ENCODE data around the gene HECW1. TPM values are rescaled to one million over a fixed set of nuclear protein-coding genes. Genes with fewer than 3 reads are reported as not detected.

HECW1 gene
- total RNA-seq, 3 donors from 2014 or later = 0.76 to 1.6 (median 1.2) TPM

DNA sequence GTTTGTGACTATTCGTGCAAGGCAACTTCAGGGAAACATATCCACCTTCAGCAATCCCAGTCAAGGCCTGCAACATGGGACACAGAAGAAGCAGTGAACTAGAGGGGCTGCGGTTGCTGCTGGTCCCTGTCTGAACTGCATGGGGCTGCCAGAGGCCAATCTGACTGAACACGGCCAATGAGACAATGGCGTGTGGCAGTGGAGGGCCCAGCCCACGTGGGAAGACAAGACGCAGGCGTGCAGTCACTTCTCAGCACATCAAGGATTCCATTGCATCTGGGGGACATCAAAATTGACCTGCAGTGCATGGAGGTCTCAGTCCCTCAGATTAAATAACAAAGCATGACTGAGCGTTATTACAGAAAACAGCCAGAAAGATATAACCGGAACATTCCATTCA is 215.9 kb downstream of the HECW1 start:
- Histone ChIP-seq H3K36me3 (ENCODE audit: low read depth) (no peaks in the 10 kb centered on the region), H3K4me1 (ENCODE audit: low read depth) (no peaks in the 10 kb centered on the region), H3K4me3 (no peak overlapping the region), H3K9me3 (no peaks in the 10 kb centered on the region)
- intact Hi-C loops (cut with DNase I, micrococcal nuclease) = no loop called here
- no peak for ATAC-seq
- no peak for DNase-seq
- TF ChIP-seq, protein P1, sequence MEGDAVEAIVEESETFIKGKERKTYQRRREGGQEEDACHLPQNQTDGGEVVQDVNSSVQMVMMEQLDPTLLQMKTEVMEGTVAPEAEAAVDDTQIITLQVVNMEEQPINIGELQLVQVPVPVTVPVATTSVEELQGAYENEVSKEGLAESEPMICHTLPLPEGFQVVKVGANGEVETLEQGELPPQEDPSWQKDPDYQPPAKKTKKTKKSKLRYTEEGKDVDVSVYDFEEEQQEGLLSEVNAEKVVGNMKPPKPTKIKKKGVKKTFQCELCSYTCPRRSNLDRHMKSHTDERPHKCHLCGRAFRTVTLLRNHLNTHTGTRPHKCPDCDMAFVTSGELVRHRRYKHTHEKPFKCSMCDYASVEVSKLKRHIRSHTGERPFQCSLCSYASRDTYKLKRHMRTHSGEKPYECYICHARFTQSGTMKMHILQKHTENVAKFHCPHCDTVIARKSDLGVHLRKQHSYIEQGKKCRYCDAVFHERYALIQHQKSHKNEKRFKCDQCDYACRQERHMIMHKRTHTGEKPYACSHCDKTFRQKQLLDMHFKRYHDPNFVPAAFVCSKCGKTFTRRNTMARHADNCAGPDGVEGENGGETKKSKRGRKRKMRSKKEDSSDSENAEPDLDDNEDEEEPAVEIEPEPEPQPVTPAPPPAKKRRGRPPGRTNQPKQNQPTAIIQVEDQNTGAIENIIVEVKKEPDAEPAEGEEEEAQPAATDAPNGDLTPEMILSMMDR (IDR thresholded peaks at IDR 0.05) = no peak

DNA sequence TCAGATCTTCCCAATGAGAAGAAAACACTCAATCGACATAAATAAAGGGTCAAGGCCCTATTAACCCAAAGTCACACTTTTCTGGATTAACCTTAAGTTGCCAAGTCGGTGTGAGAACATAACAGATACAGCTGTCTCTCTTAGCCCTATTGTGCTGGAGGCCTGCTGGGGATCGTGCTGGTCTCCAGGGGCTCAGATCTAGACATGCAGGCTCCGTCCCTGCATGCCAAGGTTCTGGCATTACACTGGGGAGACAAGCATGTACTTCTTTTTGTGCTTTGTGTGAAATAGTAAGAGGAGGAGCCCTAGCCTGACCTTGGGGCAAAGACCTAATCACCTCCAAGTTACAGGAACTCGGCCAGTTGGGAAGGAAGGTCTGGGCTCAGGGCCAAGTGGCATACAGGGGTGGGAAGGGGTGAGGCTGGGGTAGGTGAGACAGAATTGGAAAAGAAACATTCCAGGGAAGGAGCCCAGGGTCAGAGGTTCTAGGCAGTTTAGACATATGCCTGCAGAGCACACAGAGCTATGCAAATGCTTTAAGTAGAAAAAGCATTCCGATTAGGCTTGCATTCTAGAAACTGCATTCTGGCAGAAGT is 216.4 kb downstream of the HECW1 start:
- intact Hi-C loops (cut with DNase I, micrococcal nuclease) = no loop called here
- no peak for DNase-seq
- no peak for ATAC-seq

DNA sequence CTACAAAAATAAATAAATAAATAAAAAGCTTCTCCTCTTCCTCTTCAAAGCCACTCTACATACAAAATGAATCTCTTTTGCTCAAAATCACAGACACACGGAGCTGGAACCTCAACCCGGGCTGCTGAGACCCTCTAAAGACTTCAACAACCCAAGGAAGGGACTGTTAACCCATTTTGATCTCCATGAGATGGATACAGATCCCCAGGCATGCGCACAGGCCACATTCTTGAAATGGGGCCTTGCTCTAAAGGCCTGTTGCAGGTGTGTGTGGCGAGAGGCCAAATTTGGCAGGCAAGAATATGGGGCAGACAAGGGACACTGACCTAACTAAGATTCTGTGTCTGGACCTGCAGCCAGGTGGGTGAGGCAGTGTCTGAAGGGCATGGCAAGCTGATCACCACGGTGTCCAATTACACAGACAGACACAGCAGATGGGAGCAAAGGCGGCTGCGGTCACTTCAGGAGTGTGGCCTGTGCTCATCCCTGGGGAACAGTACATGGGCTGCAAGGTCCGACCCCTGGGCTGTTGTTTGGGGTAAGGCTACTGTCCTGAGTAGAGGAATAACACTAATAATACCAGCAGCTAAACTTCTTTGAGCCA is 219.8 kb downstream of the HECW1 start:
- no peak overlapping the region for H3K4me3 ChIP-seq
- ATAC-seq (no peak), DNase-seq (no peak)
- no peaks in the 10 kb centered on the region for H3K9me3 ChIP-seq
- intact Hi-C loops (cut with DNase I, micrococcal nuclease) = no loop called here
- TF ChIP-seq, protein P1 (IDR thresholded peaks at IDR 0.05) = no peak
- H3K36me3 ChIP-seq (ENCODE audit: low read depth) = no peaks in the 10 kb centered on the region
- H3K4me1 ChIP-seq (ENCODE audit: low read depth) = no peaks in the 10 kb centered on the region

More for the DNA sequence above, 216.4 kb downstream of the HECW1 start:
- TF ChIP-seq, protein P1 (IDR thresholded peaks at IDR 0.05) = no peak
- no peak overlapping the region for H3K4me3 ChIP-seq
- H3K4me1 ChIP-seq (ENCODE audit: low read depth) = no peaks in the 10 kb centered on the region
- H3K36me3 ChIP-seq (ENCODE audit: low read depth) = no peaks in the 10 kb centered on the region
- no peaks in the 10 kb centered on the region for H3K9me3 ChIP-seq

DNA sequence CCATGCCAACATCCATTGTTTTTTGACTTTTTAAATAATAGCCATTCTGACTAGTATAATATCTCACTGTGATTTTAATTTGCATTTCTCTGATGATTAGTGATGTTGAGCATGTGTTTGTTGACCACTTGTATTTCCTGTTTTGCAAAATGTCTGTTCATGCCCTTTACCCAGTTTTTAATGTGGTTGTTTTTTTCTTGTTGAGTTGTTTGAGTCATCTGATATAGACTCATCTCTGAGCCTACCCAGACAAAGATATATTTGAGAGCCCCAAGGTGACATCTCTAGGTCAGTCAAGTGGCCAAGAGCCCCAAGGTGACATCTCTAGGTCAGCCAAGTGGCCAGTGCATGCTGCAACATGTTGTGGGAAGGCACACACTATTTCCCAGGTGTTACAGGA is 224.7 kb downstream of the HECW1 start:
- TF ChIP-seq, protein P1 (IDR thresholded peaks at IDR 0.05) = no peak
- intact Hi-C loops (cut with DNase I, micrococcal nuclease) = no loop called here
- Histone ChIP-seq H3K36me3 (ENCODE audit: low read depth) (no peaks in the 10 kb centered on the region), H3K4me1 (ENCODE audit: low read depth) (no peaks in the 10 kb centered on the region), H3K9me3 (no peaks in the 10 kb centered on the region), H3K4me3 (no peak overlapping the region)
- DNase-seq (no peak), ATAC-seq (no peak)

DNA sequence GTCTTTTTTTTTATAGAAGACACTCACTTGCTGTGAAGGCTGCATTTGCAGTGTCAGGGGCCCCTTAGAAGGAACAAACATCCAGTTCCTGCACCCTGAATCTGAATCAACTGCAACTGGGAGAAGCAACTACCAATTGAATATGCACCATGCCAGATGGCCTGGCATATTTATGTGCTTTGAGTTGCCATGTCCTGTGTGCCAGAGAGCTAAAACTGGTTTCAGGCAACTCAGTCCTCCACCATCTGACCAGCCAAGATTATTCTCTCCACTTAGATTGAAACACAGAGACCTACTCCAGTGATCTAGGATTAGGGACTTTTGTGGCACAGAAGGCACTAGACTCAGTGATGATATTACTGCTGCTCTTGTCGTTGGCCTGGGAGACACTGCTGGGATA is 225.4 kb downstream of the HECW1 start:
- DNase-seq (no peak), ATAC-seq (no peak)
- H3K36me3 ChIP-seq (ENCODE audit: low read depth) = no peaks in the 10 kb centered on the region
- H3K4me1 ChIP-seq (ENCODE audit: low read depth) = no peaks in the 10 kb centered on the region
- H3K4me3 ChIP-seq = no peak overlapping the region
- intact Hi-C loops (cut with DNase I, micrococcal nuclease) = no loop called here
- no peaks in the 10 kb centered on the region for H3K9me3 ChIP-seq
- TF ChIP-seq, protein P1 (IDR thresholded peaks at IDR 0.05) = no peak
